ENCODE data around the gene VCY1B.
"Not testable (repeated sequence)": the region's sequence is repeated elsewhere in the genome, so short reads cannot be mapped to it uniquely, and the experiment has no call there.

Gene VCY1B

GRCh38 chrY:14055927-14056326 is at the start of gene VCY1B:
VCY1B (plus strand) TSS chrY:14056227; CDS start chrY:14056290, 63 bp downstream.
- not testable (repeated sequence) for DNase-seq

DNA sequence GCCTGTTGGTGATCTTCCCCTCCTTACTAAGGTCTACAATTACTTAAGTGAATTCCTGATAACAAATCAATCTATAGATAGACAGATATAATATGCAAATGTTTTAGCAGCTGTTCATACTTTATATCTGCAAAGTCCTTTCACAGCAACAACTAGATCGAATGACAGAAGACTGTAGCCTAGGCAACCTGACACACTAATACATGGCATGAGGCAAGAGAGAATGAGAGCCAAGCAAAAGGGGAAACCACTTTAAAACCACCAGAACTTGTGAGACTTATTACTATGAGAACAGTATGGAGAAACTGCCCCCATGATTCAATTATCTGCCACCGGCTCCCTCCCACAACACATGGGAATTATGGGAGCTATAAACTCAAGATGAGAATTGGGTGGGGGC is 44.1 kb upstream of the VCY1B start:
- DNase-seq = not testable (repeated sequence)

DNA sequence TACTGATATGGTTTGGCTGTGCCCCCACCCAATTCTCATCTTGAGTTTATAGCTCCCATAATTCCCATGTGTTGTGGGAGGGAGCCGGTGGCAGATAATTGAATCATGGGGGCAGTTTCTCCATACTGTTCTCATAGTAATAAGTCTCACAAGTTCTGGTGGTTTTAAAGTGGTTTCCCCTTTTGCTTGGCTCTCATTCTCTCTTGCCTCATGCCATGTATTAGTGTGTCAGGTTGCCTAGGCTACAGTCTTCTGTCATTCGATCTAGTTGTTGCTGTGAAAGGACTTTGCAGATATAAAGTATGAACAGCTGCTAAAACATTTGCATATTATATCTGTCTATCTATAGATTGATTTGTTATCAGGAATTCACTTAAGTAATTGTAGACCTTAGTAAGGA is 25.6 kb upstream of the VCY1B start:
- DNase-seq = not testable (repeated sequence)

DNA sequence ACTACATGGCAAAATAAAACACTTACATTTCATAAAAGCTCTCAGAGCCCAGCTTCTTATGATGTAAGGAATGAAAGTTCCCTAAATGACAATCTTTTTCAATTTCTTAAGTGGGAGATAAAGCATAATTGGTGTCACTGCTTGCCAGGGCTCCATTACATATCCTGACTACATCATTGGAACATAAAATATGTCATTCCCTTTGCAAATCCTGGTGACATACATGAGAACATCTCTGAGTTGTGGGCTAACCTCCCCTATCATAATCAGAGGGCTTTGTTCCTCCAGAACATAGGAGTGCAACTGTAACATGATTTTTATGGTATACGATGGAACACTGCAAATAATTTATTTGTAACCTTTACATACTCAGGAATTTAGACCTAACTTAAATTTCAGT is 29.9 kb downstream of the VCY1B start:
- no peak for DNase-seq
